IPS-NIHi11 (cell line): Measurements from ENCODE around the gene CIBAR2.

Experiments used
- DNase-seq: peaks from one replicate; pipeline ENCODE4 v3.0.0; 2012; ENCODE audit warnings: mixed read lengths, low spot score

CIBAR2 gene

DNA sequence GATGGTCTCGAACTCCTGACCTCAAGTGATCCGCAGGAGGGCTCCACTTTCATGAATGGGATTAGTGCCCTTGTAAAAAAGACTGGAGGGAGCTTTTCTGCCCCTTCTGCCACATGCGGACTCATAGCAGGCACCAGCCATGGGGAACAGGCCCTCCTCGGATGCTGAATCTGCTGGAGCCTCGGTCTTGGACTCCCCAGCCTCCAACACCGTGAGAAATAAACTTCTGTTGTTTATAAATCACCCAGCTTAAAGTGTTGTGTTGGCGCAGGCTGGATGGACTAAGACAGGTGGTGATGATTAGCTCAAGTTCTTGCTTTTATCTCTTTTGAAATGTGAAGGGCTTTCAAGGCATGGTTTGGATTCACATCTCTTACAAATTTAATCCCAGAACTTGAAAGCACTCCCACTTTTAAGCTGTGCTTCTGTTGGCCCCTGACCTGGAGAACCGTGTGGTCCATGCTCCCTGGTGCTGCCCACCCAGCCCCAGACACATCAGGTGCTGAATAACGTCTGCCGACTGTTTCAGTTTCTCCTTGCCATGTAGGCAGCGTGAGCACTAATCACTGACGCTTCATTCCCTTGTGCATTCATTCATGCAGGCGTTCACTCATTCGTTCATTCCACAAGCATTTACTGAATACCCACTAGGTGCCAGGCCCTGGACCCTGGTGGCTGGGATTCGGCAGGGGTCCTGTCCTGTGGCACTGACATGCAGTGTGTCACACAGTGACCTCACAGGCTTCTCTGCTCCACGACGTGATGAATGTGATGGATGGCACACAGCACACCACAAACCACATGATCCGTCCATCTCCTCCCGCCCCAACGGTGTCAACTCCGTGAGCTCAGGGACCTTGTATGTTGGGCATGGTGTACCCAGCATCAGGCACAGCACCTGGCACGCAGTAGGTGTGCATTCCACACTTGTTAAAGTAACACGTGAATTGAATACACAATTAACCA, 8.9 kb downstream of the CIBAR2 start:
- no peak for DNase-seq

DNA sequence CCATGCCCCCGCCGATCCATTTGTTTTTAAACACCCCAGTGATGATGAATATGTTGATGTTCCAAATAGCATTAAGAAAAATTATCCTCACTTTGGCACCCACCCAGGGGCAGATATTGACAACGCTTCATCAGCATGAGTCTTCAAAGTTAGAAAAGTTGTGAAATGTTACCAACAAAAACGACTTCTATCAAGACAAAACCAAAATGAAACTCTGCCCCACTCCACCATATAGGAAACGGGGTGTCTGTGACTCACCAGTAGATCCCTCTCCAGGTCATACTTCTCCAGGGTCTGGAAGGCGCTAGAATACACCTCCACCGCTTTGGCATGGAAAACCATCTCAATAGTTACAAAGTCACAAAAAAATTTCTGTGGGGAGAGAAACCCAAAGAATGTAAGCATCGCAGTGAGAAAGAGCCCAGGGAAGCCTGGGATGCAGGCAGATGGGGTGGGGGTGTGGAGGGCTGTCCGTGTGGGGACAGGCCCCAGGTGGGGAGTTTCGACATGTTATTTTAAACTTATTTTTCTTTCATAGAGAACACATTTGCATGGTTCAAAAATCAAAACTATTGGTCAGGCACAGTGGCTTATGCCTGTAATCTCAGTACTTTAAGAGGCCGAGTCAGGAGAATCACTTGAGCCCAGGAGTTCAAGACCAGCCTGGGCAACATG, 10.2 kb downstream of the CIBAR2 start:
- no peak for DNase-seq

DNA sequence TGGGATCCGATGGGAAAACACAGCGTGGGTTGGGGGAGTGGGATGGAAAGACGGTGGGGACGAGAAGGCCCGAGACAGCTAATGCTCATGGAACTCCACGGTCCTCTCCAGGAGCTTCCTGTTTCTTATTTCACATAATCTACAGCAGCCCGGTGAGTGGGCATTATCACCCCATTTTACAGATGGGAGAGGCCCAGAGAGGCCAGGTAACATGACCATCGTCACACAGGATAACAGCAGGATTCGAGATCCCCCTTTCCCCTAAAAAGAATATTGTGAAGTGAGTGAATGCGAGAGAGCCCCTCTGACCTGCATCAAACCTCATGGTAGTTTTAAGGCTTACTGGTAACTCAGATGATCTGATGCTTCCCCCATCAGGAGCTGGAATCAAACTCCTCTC, 12.0 kb downstream of the CIBAR2 start:
- DNase-seq = no peak

DNA sequence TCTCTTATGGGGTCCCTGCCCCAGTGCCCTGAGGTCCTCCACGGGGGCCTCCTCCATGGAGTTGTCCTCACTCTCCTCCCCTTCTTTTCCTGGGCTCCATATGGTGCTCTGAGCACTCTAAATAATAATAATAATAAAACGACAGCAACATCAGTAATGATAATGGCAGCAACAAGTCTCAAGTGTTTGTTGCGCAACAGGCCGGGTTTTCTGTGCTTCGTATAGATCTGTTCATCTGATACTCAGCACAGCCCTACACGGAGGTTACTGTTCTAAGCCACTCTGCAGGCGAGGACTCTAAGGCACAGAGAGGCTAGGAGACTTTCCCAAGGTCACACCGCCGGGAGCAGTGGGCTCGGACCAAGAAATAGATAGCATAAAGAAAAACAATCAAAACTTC, 13.7 kb downstream of the CIBAR2 start:
- DNase-seq = no peak

DNA sequence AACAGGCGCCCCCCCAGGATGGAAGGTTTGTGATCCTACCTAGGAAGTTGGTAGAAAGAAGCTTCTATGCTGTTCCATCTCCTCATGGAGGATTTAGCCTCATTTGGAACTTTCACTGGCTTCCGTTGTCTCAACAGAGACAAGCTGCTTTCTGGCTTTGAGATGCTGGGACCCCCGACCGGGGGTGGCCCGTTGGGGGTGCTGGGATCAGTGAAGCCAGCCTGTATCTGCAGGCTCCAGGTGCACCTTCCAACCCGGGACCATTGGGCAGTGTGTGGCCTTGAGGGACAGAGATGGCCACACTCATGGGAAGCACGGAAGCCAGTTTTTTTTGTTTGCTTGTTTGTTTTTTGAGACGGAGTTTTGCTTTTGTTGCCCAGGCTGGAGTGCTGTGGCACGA, 15.4 kb downstream of the CIBAR2 start:
- no peak for DNase-seq

DNA sequence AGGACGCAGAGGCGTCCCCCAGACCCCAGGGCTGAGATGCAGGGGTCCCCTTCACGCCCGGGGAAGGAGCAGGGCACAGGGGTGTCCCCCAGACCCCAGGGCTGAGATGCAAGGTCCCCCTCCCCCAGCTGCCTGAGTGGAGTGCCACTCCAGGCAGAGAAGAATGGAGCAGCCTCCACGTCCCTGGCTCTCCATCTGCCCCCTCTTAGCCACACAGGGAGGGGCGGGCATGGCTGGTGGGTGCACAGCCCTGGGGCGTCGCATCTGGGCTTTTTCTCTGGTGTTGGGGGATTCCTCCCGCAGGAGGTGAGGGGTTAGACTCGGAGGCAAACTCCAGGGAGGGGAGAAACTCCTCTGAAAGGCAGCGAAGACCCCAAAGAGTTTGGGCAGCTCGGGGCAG, 17.5 kb downstream of the CIBAR2 start:
- DNase-seq = no peak

DNA sequence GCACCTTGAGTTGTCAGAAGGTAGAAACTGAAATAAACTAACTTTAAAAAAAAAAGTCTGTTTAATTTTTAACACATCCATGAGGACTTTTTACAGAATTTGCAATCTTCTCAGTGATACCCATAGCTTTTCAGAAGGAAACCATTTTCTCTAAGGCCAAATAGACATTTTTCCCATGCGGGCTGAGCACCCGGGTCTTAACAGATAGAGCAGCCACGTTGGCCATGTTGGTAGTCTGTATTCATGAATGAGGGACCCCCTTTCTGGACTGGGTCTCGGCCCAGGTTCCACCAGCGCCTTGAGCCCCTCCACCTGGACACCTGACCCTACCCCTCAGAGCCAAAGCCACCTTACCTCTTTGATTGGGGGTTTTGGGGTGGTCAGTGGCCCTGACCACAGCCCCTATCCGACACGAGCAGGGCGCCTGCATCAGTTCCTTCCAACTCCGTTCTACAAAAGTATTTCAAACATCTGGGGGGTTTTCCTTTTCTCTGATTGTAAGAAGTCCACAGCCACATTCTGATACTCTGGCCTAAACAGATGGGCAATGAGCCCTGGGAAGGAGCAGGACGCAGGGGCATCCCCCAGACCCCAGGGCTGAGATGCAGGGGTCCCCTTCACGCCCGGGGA, 18.0 kb downstream of the CIBAR2 start:
- DNase-seq = no peak

DNA sequence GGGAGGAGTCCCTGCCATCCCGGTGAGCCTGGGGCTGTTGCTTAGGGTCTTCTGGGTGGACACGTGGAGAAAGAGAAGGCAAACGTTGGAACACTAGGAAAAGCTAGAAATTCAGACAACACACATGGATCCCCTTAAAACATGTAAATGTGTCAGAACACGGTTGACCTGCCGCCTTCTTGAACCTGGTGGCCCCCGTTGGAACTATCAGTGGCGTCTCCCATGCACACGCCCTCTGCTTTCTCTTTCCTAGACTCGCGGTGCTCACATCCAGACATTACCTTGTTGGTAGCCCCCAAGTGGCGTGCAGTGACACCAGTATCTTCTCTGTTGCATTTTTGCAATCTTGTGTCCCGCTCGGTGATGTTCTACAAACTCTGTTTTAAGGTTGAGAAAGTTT, 18.6 kb downstream of the CIBAR2 start:
- DNase-seq = no peak

DNA sequence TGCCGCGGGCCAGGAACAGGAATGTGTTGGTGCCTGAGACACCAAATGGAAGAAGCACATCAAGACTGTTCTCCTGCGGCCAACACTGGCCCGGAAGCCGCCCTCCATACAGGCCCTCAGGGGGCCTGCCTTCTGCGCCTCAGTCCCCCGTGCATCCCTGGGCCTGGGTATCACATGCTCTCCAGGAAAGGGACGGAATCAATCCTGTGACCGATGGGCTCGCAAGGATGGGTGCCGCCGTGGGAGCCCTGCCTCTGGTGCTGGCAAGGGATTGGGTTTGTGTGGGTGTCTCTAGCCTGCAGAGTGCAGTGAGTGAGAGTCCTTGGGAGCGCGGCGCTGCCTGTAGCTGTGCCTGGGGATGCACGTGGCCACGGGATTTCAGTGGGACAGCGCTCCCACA, 19.4 kb downstream of the CIBAR2 start:
- no peak for DNase-seq

DNA sequence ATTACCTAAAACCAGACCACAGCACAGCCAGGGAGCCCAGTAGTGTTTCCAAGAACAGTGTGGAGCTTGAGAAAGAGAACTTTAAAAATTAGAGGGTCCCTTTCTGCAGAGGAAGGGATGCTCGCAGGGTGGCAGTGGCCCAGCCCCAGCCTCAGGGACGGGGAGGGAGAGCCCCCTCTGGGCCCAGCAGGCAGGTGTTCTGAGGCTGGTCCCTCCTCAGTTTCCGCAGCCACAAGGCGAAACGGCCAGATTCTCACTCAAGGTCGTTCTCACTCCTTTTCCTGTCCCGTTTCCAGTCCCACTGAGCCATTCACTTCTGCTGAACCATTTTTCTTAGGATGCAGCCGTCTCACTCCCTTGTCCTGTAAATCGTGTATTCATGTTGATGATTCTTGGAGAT, 20.0 kb downstream of the CIBAR2 start:
- no peak for DNase-seq

DNA sequence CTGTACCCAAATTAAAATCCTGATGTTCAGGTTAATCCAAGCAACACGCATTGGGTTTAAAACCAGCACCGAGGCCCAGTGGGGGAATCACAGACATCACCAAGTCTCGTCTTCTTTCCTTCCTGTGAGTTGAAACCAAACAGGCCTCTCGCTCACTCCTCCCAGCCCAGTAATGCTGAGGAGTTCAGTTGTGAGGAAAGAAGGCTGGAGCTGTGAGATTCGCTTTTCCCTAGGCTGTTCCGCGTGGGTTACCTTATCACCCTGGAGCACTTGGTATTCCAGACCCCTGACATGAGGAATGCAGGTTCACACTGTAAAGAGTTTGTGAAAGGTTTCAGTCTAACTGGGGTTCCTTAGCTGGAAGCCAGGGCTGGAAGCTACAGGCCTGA, 20.8 kb downstream of the CIBAR2 start:
- DNase-seq = no peak

DNA sequence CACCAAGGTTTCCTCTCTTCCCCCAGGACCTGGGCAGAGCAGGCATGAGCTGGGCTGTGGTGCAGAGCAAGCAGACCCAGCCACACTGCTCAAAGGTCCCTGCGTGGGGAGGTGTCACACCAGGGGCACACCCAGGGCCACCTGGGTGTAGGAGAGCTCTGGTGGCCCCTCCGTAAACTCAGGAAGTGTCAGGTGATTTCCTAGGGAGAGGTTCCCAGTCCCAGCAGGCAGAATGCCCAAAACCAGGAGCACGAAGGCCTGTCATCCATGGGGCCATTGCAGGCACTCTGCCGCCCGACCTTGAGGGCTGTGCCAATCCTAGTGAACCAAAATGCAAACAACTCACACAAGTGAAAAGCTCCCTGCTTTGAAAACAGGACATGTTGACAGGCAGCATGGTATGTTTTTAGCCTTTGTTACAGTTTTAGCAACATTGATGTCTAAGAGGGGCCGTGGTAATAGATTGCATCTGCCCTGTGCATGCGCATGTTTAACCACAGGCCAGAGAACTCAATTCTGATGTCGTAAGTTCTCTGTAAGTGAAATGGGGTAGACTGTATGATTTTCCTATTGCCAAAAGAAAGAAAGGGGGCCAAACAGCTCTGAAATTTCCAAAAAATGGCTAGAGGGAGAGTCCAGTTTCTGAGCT, 21.3 kb downstream of the CIBAR2 start:
- no peak for DNase-seq

DNA sequence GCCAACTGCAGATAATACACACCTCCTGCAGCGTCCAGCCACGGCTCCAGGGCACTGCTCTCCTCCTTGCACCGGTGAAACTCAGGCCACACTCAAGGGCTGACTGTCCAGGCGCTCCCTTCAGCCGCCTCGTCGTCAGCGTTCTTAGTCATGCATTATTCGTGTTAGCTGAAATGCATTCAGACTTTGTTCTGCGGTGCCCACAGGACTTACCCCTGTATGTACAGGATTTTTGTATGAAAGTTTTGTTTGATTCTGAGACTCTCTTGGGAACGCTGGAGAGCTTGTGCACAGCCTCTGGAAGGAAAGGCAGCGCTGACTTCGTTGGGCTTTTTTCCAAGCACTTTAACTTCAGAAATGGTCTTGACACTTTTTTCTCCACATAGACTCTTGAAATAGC, 22.1 kb downstream of the CIBAR2 start:
- no peak for DNase-seq

DNA sequence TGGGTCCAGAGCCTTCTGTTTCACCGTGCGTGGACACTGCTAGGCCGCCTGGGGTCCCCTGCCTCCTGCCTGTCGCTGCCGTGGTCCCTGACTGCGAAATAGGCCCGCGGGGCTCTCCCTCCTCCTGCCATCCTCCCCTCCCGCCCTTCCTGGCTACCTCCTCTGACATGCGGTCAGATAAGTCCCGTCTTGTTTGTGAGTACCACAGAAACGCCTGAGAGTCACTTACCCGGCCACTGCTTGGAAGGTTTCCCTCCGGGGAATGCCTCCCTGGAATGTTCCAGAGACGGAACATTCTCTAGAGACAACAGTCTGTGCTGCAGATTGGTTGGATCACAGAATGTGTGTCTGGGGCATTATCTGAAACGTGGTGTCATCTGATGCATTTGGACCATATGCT, 22.7 kb downstream of the CIBAR2 start:
- DNase-seq = no peak

DNA sequence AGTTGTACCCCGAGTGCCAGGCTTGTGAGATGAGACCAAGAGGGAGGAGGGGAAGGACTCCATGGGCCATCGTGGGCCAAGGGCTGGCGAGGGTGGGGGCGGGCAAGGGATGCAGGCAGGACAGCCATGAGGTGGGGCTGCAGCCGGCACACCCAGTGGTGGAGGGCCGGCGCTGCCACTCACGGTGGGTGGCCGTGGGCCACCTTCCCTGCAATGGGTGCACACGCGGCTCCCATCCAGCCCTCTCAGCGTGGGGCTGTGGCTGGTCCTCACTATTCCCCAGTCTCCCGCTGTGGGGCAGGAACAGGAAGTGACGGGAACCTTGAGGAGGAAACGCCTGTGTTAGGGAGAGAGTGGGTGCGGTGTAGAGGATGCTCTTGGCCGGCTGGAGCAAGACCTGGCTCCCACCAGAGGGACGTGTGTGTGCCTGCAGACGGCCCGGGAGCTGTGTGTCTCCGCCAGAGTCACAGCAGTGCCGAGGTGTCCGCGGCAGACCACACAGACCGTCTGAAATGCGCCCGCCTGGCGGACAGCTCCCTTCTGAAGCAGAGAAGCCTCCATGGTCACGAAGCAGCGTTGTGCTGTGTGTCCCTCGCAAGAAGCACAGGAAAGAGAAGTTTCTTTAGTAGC, 23.6 kb downstream of the CIBAR2 start:
- no peak for DNase-seq

DNA sequence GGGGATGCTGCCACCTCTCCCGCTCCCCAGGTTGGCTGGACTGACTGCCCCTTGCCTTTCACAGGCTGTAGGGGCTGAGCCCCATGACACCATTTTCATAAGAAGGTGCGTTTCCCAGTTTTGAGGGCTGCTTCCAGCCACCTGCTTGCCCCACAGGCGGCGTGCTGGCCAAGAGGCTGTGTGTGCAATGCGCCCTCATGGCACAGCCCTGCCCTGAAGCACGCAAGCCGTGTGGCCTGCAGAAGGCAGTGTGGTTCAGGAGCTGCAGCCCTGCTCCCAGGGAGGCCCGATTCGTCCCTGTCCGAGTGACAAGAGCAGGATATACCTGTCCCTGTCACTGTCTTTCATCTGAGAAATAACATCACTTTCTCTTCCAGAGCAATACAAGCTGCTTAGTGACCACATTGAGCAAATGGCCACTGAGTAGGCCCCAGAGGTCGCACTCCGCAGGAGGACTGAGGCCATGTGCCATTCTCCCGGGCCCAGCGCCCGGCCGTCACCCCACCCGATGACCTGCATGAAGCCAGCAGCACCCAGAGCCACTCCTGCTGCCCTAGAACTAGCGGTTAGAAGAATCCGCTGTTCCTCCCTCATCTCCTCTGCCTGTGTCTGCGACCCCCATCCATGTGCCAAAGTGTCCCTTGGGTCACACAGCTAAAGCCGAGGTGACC, 24.2 kb downstream of the CIBAR2 start:
- no peak for DNase-seq

DNA sequence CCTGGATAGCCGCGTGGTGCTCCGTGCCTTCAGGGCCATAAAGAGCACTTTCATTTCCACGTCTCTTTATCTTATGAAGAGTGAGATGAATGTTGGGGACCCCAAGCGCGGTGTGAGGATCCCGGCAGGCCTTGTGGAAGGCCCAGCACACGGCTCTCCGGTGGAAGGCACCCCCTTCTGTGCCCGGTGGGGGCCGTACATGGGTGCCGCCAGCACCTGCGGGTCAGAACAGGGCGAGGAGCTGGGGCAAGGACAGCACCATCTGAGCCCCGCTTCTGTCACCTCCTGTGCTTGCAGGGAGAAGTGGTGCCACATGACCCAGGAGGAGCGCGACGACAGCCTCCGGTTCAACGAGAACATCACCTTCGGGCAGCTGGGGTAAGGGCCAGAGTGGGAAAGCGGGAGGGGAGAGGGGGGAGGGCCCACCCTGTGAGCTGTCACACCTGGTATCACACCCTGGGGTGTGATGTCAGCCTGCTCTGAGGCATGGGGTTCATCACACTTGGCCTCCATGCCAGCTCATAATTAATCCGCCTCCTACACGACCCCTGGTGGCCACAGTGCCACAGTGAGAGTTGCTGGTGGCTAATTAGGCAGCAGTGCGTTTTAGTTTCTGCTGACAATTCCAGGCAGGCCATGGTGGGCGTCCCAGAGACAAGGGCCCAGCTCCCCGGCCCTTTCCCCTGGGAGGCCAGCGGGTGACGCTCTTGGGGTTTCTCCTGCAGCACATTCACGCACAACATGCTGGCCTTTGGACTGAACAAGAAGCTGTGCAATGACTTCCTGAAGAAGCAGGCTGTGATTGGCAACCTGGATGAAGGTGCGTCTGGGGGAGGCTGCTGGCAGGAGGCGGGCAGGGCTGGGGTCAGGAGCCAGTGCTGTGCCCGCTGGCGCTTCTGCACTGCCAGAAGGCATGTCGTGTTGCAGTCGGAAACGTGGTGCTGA, 25.7 kb downstream of the CIBAR2 start:
- DNase-seq = peak; percentile 86

DNA sequence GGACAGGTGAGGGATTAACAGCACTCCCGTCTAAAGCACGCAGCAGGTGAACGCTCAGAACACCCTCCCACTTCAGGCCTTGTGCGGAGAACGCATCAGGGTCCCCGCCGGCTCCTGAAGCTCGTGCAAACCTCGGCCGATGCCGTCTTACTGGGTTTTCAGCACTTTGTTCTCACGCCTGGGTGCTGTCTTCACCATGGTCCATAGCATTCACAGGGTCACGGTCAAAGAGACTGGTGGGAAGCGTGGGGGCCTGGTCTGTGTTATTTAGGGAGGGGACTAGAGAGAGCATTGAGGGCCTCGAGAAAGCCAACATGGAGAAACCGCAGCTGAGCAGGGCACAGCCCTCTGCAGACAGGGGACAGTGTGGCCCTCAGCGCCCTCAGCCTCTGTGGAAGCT, 26.6 kb downstream of the CIBAR2 start:
- DNase-seq = no peak

DNA sequence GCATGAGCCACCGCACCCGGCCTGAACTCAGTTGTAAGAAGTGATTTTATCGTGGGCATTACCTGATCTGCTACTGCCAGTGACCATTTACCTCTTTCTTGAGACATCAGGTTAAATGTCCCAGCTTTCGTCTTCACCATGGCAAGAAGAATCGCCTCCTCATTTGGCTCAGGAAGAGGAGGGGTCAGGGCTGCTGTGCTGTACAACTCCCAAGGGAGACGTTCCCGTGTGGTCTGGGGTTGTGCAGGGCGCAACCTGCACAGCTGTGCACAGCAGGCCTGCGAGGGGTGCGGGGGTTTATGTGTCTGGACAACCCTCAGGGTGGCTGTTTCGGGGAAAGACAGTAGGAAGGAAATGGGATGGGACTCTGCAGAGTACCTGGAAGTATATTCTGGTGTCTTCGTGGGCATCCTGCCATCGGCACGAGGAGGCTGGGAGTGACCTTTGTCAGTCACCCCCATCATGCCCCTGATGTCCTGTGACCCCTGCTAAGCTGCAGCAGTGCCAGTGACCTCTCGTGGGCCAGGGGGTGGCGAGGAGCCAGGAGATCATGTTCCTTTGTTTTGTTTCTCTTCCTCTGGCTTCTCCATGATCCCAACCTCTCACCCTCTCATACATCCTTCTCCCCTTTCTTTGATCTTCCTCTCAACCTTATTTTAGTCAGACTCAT, 27.3 kb downstream of the CIBAR2 start:
- DNase-seq = no peak
